Measurements from ENCODE around the gene UXT. TPM values are rescaled to one million over a fixed set of nuclear protein-coding genes. Genes with fewer than 3 reads are reported as not detected.

Gene UXT
- total and polyA plus RNA-seq, 4 donors = 34.0 to 99.0 (median 65.3) TPM

- TF ChIP-seq HNF4A (conservative IDR thresholded peaks at IDR 0.05) (peak; percentile 15 to 29), NR2F2 (IDR thresholded peaks at IDR 0.05) (peak; percentile 15), TAF1 (conservative IDR thresholded peaks at IDR 0.05) (no peak), FOXA1 (IDR thresholded peaks at IDR 0.05) (peak; percentile 27), RXRA (IDR thresholded peaks at IDR 0.05) (peak; percentile 8 to 22), GABPA (IDR thresholded peaks at IDR 0.05 in 1 of 2, conservative IDR thresholded peaks at IDR 0.05 in 1 of 2) (peak in 1 of 2 donors; percentile 46), ATF3 (IDR thresholded peaks at IDR 0.05) (no peak), EGR1 (IDR thresholded peaks at IDR 0.05; ENCODE audit: low read depth in 2 of 2) (peak; percentile 81 to 89), RAD21 (IDR thresholded peaks at IDR 0.05) (no peak), JUND (IDR thresholded peaks at IDR 0.05) (no peak), SP1 (IDR thresholded peaks at IDR 0.05) (peak; percentile 81), YY1 (IDR thresholded peaks at IDR 0.05) (peak; percentile 85), ZBTB33 (IDR thresholded peaks at IDR 0.05) (no peak), FOXA2 (IDR thresholded peaks at IDR 0.05) (no peak)
- TF ChIP-seq, protein P1, sequence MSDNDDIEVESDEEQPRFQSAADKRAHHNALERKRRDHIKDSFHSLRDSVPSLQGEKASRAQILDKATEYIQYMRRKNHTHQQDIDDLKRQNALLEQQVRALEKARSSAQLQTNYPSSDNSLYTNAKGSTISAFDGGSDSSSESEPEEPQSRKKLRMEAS (IDR thresholded peaks at IDR 0.05) = peak; percentile 73
- TF ChIP-seq, protein P2, sequence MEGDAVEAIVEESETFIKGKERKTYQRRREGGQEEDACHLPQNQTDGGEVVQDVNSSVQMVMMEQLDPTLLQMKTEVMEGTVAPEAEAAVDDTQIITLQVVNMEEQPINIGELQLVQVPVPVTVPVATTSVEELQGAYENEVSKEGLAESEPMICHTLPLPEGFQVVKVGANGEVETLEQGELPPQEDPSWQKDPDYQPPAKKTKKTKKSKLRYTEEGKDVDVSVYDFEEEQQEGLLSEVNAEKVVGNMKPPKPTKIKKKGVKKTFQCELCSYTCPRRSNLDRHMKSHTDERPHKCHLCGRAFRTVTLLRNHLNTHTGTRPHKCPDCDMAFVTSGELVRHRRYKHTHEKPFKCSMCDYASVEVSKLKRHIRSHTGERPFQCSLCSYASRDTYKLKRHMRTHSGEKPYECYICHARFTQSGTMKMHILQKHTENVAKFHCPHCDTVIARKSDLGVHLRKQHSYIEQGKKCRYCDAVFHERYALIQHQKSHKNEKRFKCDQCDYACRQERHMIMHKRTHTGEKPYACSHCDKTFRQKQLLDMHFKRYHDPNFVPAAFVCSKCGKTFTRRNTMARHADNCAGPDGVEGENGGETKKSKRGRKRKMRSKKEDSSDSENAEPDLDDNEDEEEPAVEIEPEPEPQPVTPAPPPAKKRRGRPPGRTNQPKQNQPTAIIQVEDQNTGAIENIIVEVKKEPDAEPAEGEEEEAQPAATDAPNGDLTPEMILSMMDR (IDR thresholded peaks at IDR 0.05; ENCODE audit: low read depth, low read length, missing input control) = no peak
- TF ChIP-seq, protein P3, sequence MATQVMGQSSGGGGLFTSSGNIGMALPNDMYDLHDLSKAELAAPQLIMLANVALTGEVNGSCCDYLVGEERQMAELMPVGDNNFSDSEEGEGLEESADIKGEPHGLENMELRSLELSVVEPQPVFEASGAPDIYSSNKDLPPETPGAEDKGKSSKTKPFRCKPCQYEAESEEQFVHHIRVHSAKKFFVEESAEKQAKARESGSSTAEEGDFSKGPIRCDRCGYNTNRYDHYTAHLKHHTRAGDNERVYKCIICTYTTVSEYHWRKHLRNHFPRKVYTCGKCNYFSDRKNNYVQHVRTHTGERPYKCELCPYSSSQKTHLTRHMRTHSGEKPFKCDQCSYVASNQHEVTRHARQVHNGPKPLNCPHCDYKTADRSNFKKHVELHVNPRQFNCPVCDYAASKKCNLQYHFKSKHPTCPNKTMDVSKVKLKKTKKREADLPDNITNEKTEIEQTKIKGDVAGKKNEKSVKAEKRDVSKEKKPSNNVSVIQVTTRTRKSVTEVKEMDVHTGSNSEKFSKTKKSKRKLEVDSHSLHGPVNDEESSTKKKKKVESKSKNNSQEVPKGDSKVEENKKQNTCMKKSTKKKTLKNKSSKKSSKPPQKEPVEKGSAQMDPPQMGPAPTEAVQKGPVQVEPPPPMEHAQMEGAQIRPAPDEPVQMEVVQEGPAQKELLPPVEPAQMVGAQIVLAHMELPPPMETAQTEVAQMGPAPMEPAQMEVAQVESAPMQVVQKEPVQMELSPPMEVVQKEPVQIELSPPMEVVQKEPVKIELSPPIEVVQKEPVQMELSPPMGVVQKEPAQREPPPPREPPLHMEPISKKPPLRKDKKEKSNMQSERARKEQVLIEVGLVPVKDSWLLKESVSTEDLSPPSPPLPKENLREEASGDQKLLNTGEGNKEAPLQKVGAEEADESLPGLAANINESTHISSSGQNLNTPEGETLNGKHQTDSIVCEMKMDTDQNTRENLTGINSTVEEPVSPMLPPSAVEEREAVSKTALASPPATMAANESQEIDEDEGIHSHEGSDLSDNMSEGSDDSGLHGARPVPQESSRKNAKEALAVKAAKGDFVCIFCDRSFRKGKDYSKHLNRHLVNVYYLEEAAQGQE (IDR thresholded peaks at IDR 0.05) = no peak
- H3K9me3 ChIP-seq (ENCODE audit: control insufficient read depth in 4 of 4, low read length in 3 of 4) = no peaks in the 10 kb centered on the region
- peaks cover 0 to 7% (median 4%) of the 10 kb centered on the region in 4 donors for H3K36me3 ChIP-seq (ENCODE audit: control insufficient read depth in 4 of 4, insufficient read depth in 3 of 4, low read depth in 1 of 4, low read length in 3 of 4)
- peak within 1 kb of the TSS; percentile 94 to 98 for H3K27ac ChIP-seq (ENCODE audit: low read depth in 1 of 2, low read length in 2 of 2)
- H3K4me1 ChIP-seq (ENCODE audit: control insufficient read depth in 4 of 4, insufficient read depth in 4 of 4, low read length in 3 of 4) = peaks cover 6 to 32% (median 13%) of the 10 kb centered on the region in 4 donors
- DNase-seq (ENCODE audit: low spot score) = peak; percentile 81
- peak within 1 kb of the TSS; percentile 61 to 75 (median 73) for H3K4me3 ChIP-seq (ENCODE audit: low read depth in 1 of 3, low read length in 3 of 3)
- no peaks in the 10 kb centered on the region for H3K27me3 ChIP-seq (ENCODE audit: control insufficient read depth in 4 of 4, insufficient read depth in 4 of 4, low read length in 3 of 4)
- under 1% methylated on average over 65 of the region's 65 CpGs for WGBS
- peak within 1 kb of the TSS; percentile 10 to 58 for H3K9ac ChIP-seq (ENCODE audit: low read depth in 1 of 2, low read length in 2 of 2)
Measured at GRCh38 chrX:47650164-47651042, 8.6 kb downstream of the UXT start, which contains the start of gene ELK1. ELK1 (minus strand) TSS chrX:47650563; CDS start chrX:47641441, 9,122 bp downstream.

All from liver (tissue), 9 donors.